IMR-90 (cell line): Measurements from ENCODE around the gene CADM1. TPM values are rescaled to one million over a fixed set of nuclear protein-coding genes. Genes with fewer than 3 reads are reported as not detected.

Experiments used
- ATAC-seq: fragments of 200-7000 bp; cut with Tn5 transposase; 2 replicates; pipeline ENCODE4 v1.9.1; 2020; ENCODE audit warnings: low read depth, mild to moderate bottlenecking, moderate library complexity
- BruUV-seq: library from RNA; stranded (reverse); fragments of 400-500 nt; replicated peaks from 2 replicates; lab custom pipeline; 2021; lab: Mats Ljungman, UMichigan
- CTCF ChIA-PET: fragments of 300-600 bp; formaldehyde crosslinking; extraction: SDS; loops from one replicate; lab custom pipeline; 2021; ENCODE audit warnings: antibody characterized with exemption; lab: Yijun Ruan, JAX
- POLR2A ChIA-PET: fragments of 300-600 bp; sonication (Branson Sonifier 250); formaldehyde crosslinking; loops from one replicate; lab custom pipeline; 2022; ENCODE audit warnings: antibody characterized with exemption; ENCODE audit not compliant: unreplicated experiment; lab: Charles Lee
- DNase-seq: peaks from one replicate; pipeline ENCODE4 v3.0.0; 2013
- H2AFZ ChIP-seq: replicated peaks from 2 replicates; pipeline ENCODE3; 2013; ENCODE audit warnings: low read length, mild to moderate bottlenecking; ENCODE audit not compliant: poor library complexity
- H2AK5ac ChIP-seq: 2 replicates; pipeline ENCODE4 v1.6.1; 2013; ENCODE audit warnings: low read depth, low read length, inconsistent platforms
- H2AK9ac ChIP-seq: replicated peaks from 2 replicates; pipeline ENCODE3; 2013; ENCODE audit warnings: mild to moderate bottlenecking, low read depth, low read length, moderate library complexity; ENCODE audit not compliant: poor library complexity
- H2BK120ac ChIP-seq: 2 replicates; pipeline ENCODE4 v1.6.1; 2013; ENCODE audit warnings: low read depth, low read length, inconsistent platforms
- H2BK15ac ChIP-seq: 3 replicates; pipeline ENCODE4 v1.6.1; 2013; ENCODE audit warnings: low read depth, low read length, inconsistent platforms
- H2BK20ac ChIP-seq: 2 replicates; pipeline ENCODE4 v1.6.1; 2013; ENCODE audit warnings: low read depth, mild to moderate bottlenecking, inconsistent platforms, low read length, moderate library complexity
- H2BK5ac ChIP-seq: 2 replicates; pipeline ENCODE4 v1.6.1; 2013; ENCODE audit warnings: mild to moderate bottlenecking, low read depth, low read length, inconsistent platforms; ENCODE audit not compliant: poor library complexity, severe bottlenecking
- H3K14ac ChIP-seq: replicated peaks from 2 replicates; pipeline ENCODE4 v1.6.1; 2013; ENCODE audit warnings: low read depth, low read length, inconsistent platforms
- H3K18ac ChIP-seq: 2 replicates; pipeline ENCODE4 v1.6.1; 2013; ENCODE audit warnings: low read depth, low read length, control low read depth
- H3K23ac ChIP-seq: 2 replicates; pipeline ENCODE4 v1.6.1; 2013; ENCODE audit warnings: low read depth, low read length, inconsistent platforms
- H3K27ac ChIP-seq: 2 replicates; pipeline ENCODE4 v1.5.1; 2013; ENCODE audit warnings: mild to moderate bottlenecking, control low read depth, low read length; ENCODE audit not compliant: insufficient read depth
- H3K27me3 ChIP-seq: 2 replicates; pipeline ENCODE4 v1.6.1; 2013; ENCODE audit warnings: low read length; ENCODE audit not compliant: control insufficient read depth, insufficient read depth
- H3K36me3 ChIP-seq: 2 replicates; pipeline ENCODE4 v1.6.1; 2013; ENCODE audit warnings: low read length, mixed read lengths; ENCODE audit not compliant: control insufficient read depth, insufficient read depth
- H3K4ac ChIP-seq: 2 replicates; pipeline ENCODE4 v1.6.1; 2013; ENCODE audit warnings: low read depth, low read length, inconsistent platforms
- H3K4me1 ChIP-seq: 2 replicates; pipeline ENCODE4 v1.6.1; 2013; ENCODE audit warnings: low read length, mixed read lengths; ENCODE audit not compliant: control insufficient read depth, insufficient read depth
- H3K4me2 ChIP-seq: 2 replicates; pipeline ENCODE4 v1.6.1; 2013; ENCODE audit warnings: low read depth, mild to moderate bottlenecking, control low read depth, low read length, moderate library complexity
- H3K4me3 ChIP-seq: 2 replicates; pipeline ENCODE4 v1.5.1; 2013; ENCODE audit warnings: low read depth, mild to moderate bottlenecking, control low read depth, low read length, moderate library complexity; ENCODE audit not compliant: insufficient read depth
- H3K56ac ChIP-seq: 2 replicates; pipeline ENCODE4 v1.6.1; 2013; ENCODE audit warnings: low read length, inconsistent platforms; ENCODE audit not compliant: insufficient read depth; ENCODE audit errors: extremely low read depth
- H3K79me1 ChIP-seq, 2 experiments: 2 replicates each; pipeline ENCODE4 v1.6.1; 2013; ENCODE audit warnings: low read length in 2 of 2, inconsistent platforms in 1 of 2, low read depth in 1 of 2
- H3K9ac ChIP-seq: 2 replicates; pipeline ENCODE4 v1.6.1; 2013; ENCODE audit warnings: low read depth, low read length, control low read depth
- H3K9me1 ChIP-seq: 2 replicates; pipeline ENCODE4 v1.6.1; 2013; ENCODE audit warnings: low read length, inconsistent platforms; ENCODE audit not compliant: insufficient read depth
- H3K9me3 ChIP-seq: 2 replicates; pipeline ENCODE4 v1.6.1; 2013; ENCODE audit warnings: low read length; ENCODE audit not compliant: control insufficient read depth, insufficient read depth
- H4K20me1 ChIP-seq: 2 replicates; pipeline ENCODE4 v1.6.1; 2013; ENCODE audit warnings: low read length, inconsistent platforms; ENCODE audit not compliant: insufficient read depth
- H4K5ac ChIP-seq: 2 replicates; pipeline ENCODE4 v1.6.1; 2013; ENCODE audit warnings: mild to moderate bottlenecking, low read depth, low read length, control low read depth
- H4K8ac ChIP-seq, 2 experiments: 2 replicates each; pipeline ENCODE4 v1.6.1; 2013; ENCODE audit warnings: low read depth in 2 of 2, low read length in 2 of 2, control low read depth in 1 of 2, inconsistent platforms in 1 of 2
- H4K91ac ChIP-seq: 2 replicates; pipeline ENCODE4 v1.6.1; 2013; ENCODE audit warnings: low read depth, low read length, inconsistent platforms; ENCODE audit not compliant: insufficient read depth
- CEBPB ChIP-seq: IDR thresholded peaks from 2 replicates; pipeline ENCODE4 v1.6.1; 2012; ENCODE audit warnings: low read depth, low read length, improper control_type of control experiment
- MAFK ChIP-seq: IDR thresholded peaks from 2 replicates; pipeline ENCODE4 v1.6.1; 2012; ENCODE audit warnings: low read depth, low read length, improper control_type of control experiment
- NFE2L2 ChIP-seq: fragments of 150-350 bp; IDR thresholded peaks from 2 replicates; pipeline ENCODE4 v1.6.1; 2016; ENCODE audit warnings: low read depth, mild to moderate bottlenecking, low read length
- POLR2A ChIP-seq: IDR thresholded peaks from 2 replicates; pipeline ENCODE4 v1.6.1; 2012; ENCODE audit warnings: mild to moderate bottlenecking, low read depth, low read length
- WGBS, 2 experiments: methylation state at CpG; one replicate each; pipeline versions ENCODE4 v1.1.5 to v1.1.7; 2013; ENCODE audit warnings: missing lambda C conversion rate in 2 of 2; ENCODE audit not compliant: insufficient read length in 1 of 2; ENCODE audit errors: extremely low coverage in 2 of 2; 5-methylcytosine and 5-hydroxymethylcytosine counted together
- dilution Hi-C: fragments of 300-500 bp; cut with HindIII; formaldehyde crosslinking; loops from one replicate; pipeline ENCODE4 v1.14.3; 2018; ENCODE audit warnings: low sequenced_read_pairs; ENCODE audit not compliant: unreplicated experiment
- in situ Hi-C: fragments of 300-500 bp; cut with MboI; formaldehyde crosslinking; loops from 3 replicates; pipeline ENCODE4 v1.14.3; 2019; ENCODE audit warnings: low sequenced_read_pairs, inconsistent platforms, mixed read lengths
- intact Hi-C: fragments of 100-400 bp; cut with micrococcal nuclease; formaldehyde crosslinking; loops from 2 replicates; pipeline ENCODE4 v1.10.0; 2022
- polyA plus RNA-seq, 3 experiments: library from polyadenylated mRNA; depleted of rRNA; stranded (reverse); fragments of >200 nt; gene quantifications; 2 replicates each; pipeline ENCODE4 v1.2.3, GENCODE V29; 2012; ENCODE audit warnings: low replicate concordance in 1 of 3
- total RNA-seq: library from RNA; depleted of rRNA; stranded (reverse); fragments of >200 nt; gene quantifications from 2 replicates; pipeline ENCODE4 v1.2.3, GENCODE V29; 2012
- TF ChIP-seq, protein P1 (sequence below): fragments of 150-350 bp; IDR thresholded peaks from 2 replicates; pipeline ENCODE4 v1.6.1; 2016; ENCODE audit warnings: low read depth, mild to moderate bottlenecking, low read length, moderate library complexity, borderline replicate concordance

CADM1 gene
- total and polyA plus RNA-seq, 2 of the 4 experiments (the other 2 are of a cell fraction): 28.8 to 77.1 TPM

DNA sequence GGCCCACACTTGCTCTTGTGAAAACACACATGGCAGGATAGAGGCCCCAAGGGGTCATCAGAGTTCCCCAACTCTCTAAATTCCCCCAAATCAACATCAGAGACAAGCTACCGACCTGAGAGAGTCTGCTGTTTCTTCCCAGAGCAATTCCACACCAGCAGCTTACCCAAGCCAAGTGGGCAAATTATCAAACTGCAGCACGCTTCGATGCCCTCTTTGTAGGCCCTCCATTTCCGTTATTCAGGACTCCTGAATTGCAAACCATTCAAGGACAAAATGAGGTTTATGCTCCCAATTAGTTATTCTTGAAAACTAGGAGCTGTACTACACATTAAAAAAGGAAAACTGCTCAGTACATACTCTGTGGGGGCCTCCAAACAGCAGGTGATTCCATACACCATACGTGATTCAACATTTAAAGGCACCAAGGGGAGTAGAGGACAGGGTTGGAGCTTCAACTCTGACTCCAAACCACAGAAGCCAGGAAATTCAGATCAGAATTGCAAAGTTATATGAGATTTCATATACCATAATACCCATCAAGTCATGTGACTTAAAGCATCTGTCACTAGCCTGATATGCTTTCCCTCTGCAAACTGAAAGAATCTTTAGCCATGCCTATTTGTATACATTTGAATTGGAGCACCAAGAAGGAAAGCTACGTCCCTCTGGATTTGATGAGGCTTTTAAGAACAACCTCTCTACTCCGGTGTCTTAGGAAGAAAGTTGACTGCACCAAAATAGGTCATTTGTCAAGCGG, 234.8 kb downstream of the CADM1 start:
- H3K56ac ChIP-seq: no peak overlapping the region
- H2BK20ac ChIP-seq: no peak overlapping the region
- no peak overlapping the region for H3K14ac ChIP-seq
- no peaks in the 10 kb centered on the region for H3K27me3 ChIP-seq
- no peak overlapping the region for H3K27ac ChIP-seq
- H4K20me1 ChIP-seq: no peaks in the 10 kb centered on the region
- no peak overlapping the region for H2AFZ ChIP-seq
- H2AK9ac ChIP-seq: no peak overlapping the region
- no peak overlapping the region for H2BK5ac ChIP-seq
- no peaks in the 10 kb centered on the region for H3K9me1 ChIP-seq
- in situ Hi-C loops (no loop called here), intact Hi-C loops (no loop called here), dilution Hi-C loops (no loop called here)
- DNase-seq (no peak), ATAC-seq (no peak)
- no peak overlapping the region for H2BK120ac ChIP-seq
- H3K4ac ChIP-seq: no peak overlapping the region
- CTCF ChIA-PET: interaction anchor here (0.6 kb wide), 1 partner anchor 21 kb away, joined by 3 read pairs; no protein-coding TSS in a partner anchor
- no peaks in the 10 kb centered on the region for H3K36me3 ChIP-seq
- H4K8ac ChIP-seq: no peak overlapping the region
- H3K4me2 ChIP-seq: no peak overlapping the region
- H3K79me1 ChIP-seq: no peaks in the 10 kb centered on the region
- no peak overlapping the region for H3K9ac ChIP-seq
- BruUV-seq: no TSS peak
- no peaks in the 10 kb centered on the region for H3K9me3 ChIP-seq
- no peak overlapping the region for H4K91ac ChIP-seq
- no peak overlapping the region for H4K5ac ChIP-seq
- H3K4me3 ChIP-seq: no peak overlapping the region
- no peak overlapping the region for H3K23ac ChIP-seq
- H2BK15ac ChIP-seq: no peak overlapping the region
- no peak overlapping the region for H3K18ac ChIP-seq
- POLR2A ChIA-PET: no interaction called here
- H3K4me1 ChIP-seq: no peaks in the 10 kb centered on the region
- WGBS, 2 experiments: 100% methylated on average over 4 of the region's 8 CpGs; no CpG with 5 or more reads in 1 of the 2 experiments
- TF ChIP-seq, protein P1, sequence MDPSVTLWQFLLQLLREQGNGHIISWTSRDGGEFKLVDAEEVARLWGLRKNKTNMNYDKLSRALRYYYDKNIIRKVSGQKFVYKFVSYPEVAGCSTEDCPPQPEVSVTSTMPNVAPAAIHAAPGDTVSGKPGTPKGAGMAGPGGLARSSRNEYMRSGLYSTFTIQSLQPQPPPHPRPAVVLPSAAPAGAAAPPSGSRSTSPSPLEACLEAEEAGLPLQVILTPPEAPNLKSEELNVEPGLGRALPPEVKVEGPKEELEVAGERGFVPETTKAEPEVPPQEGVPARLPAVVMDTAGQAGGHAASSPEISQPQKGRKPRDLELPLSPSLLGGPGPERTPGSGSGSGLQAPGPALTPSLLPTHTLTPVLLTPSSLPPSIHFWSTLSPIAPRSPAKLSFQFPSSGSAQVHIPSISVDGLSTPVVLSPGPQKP: no peak
- TF ChIP-seq NFE2L2: no peak
- TF ChIP-seq POLR2A: no peak
- TF ChIP-seq CEBPB: no peak
- no peak for TF ChIP-seq MAFK
- H2AK5ac ChIP-seq: no peak overlapping the region
